T-cell (primary cell): ENCODE results near the gene YEATS2. TPM values are rescaled to one million over a fixed set of nuclear protein-coding genes. Genes with fewer than 3 reads are reported as not detected.

Experiments
- ATAC-seq, 4 experiments: fragments of 200-7000 bp in 3 of 4; fragments of 150-1000 bp in 1 of 4; cut with Tn5 transposase; replicated peaks in 1 of 4; 1 replicate in 3 of 4; 2 replicates in 1 of 4; pipeline ENCODE4 v1.10.0; 2021; ENCODE audit warnings: moderate library complexity in 3 of 4, mild to moderate bottlenecking in 2 of 4, moderate number of reproducible peaks in 1 of 4
- CTCF ChIA-PET, 2 donors: fragments of 300-600 bp; sonication (Branson Sonifier 250); formaldehyde crosslinking; loops; one replicate each; lab custom pipeline; 2022; ENCODE audit warnings: antibody characterized with exemption in 2 of 2; lab: Charles Lee
- POLR2A ChIA-PET, 2 donors: fragments of 300-600 bp; sonication (Branson Sonifier 250); formaldehyde crosslinking; loops; one replicate each; lab custom pipeline; 2022; ENCODE audit warnings: antibody characterized with exemption in 2 of 2; lab: Charles Lee
- DNase-seq, 35 experiments: peaks; one replicate each; pipeline versions ENCODE4 v3.0.0 to v3.0.0-alpha.2; 2013 to 2023
- H3K27ac ChIP-seq: one replicate; pipeline ENCODE4 v1.5.1; 2013; ENCODE audit warnings: low read length
- H3K27me3 ChIP-seq, 2 experiments: replicated peaks in 1 of 2; 1 replicate in 1 of 2; 2 replicates in 1 of 2; pipeline versions ENCODE4 v1.6.1 to v1.7.0; 2013; ENCODE audit warnings: low read length in 1 of 2, mixed read lengths in 1 of 2; ENCODE audit not compliant: control insufficient read depth in 2 of 2, insufficient read depth in 2 of 2; ENCODE audit errors: extremely low read depth in 1 of 2
- H3K36me3 ChIP-seq, 2 donors: 1 replicate in 1 of 2; 2 replicates in 1 of 2; pipeline versions ENCODE4 v1.6.1 to v1.7.0; 2013; ENCODE audit warnings: low read length in 1 of 2; ENCODE audit not compliant: control insufficient read depth in 2 of 2, insufficient read depth in 1 of 2; ENCODE audit errors: extremely low read depth in 1 of 2
- H3K4me1 ChIP-seq, 2 experiments: 1 replicate in 1 of 2; 2 replicates in 1 of 2; pipeline versions ENCODE4 v1.6.1 to v1.7.0; 2013; ENCODE audit warnings: low read length in 2 of 2, mixed read lengths in 1 of 2; ENCODE audit not compliant: insufficient read depth in 2 of 2, control insufficient read depth in 1 of 2; ENCODE audit errors: extremely low read depth in 1 of 2
- H3K4me3 ChIP-seq, 2 donors: 1 replicate in 1 of 2; 2 replicates in 1 of 2; pipeline versions ENCODE4 v1.5.1 to v1.7.0; 2013; ENCODE audit warnings: mild to moderate bottlenecking in 2 of 2, low read length in 1 of 2, moderate library complexity in 1 of 2; ENCODE audit not compliant: control insufficient read depth in 1 of 2; ENCODE audit errors: extremely low read depth in 1 of 2
- H3K9me3 ChIP-seq: 2 replicates; pipeline ENCODE4 v1.7.0; 2013
- H3K27ac Mint-ChIP-seq, 2 donors: one replicate each; pipeline ENCODE4 v1.8.0; 2020 to 2021; ENCODE audit warnings: mild to moderate bottlenecking in 2 of 2, mixed read lengths in 2 of 2
- H3K27me3 Mint-ChIP-seq, 2 donors: one replicate each; pipeline ENCODE4 v1.8.0; 2021 to 2022; ENCODE audit warnings: mixed read lengths in 2 of 2
- H3K36me3 Mint-ChIP-seq: one replicate; pipeline ENCODE4 v1.8.0; 2021; ENCODE audit warnings: mixed read lengths
- H3K4me1 Mint-ChIP-seq, 3 donors: one replicate each; pipeline ENCODE4 v1.8.0; 2020 to 2022; ENCODE audit warnings: mixed read lengths in 3 of 3, mild to moderate bottlenecking in 1 of 3
- H3K4me3 Mint-ChIP-seq, 3 donors: one replicate each; pipeline ENCODE4 v1.8.0; 2020 to 2022; ENCODE audit warnings: mild to moderate bottlenecking in 3 of 3, mixed read lengths in 3 of 3, moderate library complexity in 3 of 3
- H3K9me3 Mint-ChIP-seq, 3 donors: one replicate each; pipeline ENCODE4 v1.8.0; 2020 to 2022; ENCODE audit warnings: mixed read lengths in 3 of 3
- WGBS: methylation state at CpG from one replicate; pipeline ENCODE4 v1.1.5; 2013; ENCODE audit warnings: missing lambda C conversion rate; ENCODE audit not compliant: insufficient coverage; 5-methylcytosine and 5-hydroxymethylcytosine counted together
- total RNA-seq, 35 experiments: library from RNA in 6 of 35; stranded (reverse) in 6 of 35; fragments of 120-200 nt in 1 of 35; gene quantifications; one replicate each; pipeline versions ENCODE4 v1.2.1 to v1.2.4 and lab custom pipeline; 2013 to 2026

Gene YEATS2
- total RNA-seq, result 10 to 100 TPM; 23.8 to 26.2 (median 25.2) TPM
- 25.1 TPM for total RNA-seq (2013)
- total RNA-seq (lab: John Stamatoyannopoulos, UW), result 40.2 to 123 (median 68.8) reads per million in 29 experiments

GRCh38 chr3:183697610-183698317 is at the start of gene YEATS2:
Gene YEATS2 (plus strand): TSS chr3:183697797. CDS start chr3:183715163, 17,366 bp downstream.
- Histone ChIP-seq H3K27me3 (no peaks in the 10 kb centered on the region), H3K4me1 (peaks cover 10 to 21% of the 10 kb centered on the region in 2 experiments), H3K27ac (peak within 1 kb of the TSS; percentile 66), H3K9me3 (no peaks in the 10 kb centered on the region), H3K36me3 (peaks cover 0 to 4% of the 10 kb centered on the region in 2 donors), H3K4me3 (peak within 1 kb of the TSS; percentile 80 to 96)
- 0% methylated on average over 86 of the region's 89 CpGs for WGBS
- H3K36me3 Mint-ChIP-seq, result peaks cover 7% of the 10 kb centered on the region
- H3K27ac Mint-ChIP-seq, result peak within 1 kb of the TSS; percentile 86 to 94
- peak within 1 kb of the TSS; percentile 67 to 96 (median 94) for H3K4me3 Mint-ChIP-seq
- DNase-seq, result peak; percentile 25 to 81 (median 55)
- no peaks in the 10 kb centered on the region for H3K27me3 Mint-ChIP-seq
- ATAC-seq, result peak; percentile 87 to 90 (median 88)
- H3K9me3 Mint-ChIP-seq, result no peaks in the 10 kb centered on the region
- POLR2A ChIA-PET, result interaction anchor here in 1 of 2 donors (0.6 to 2.3 kb wide), 9 partner anchors 17 to 1114 kb away, joined by 3 to 20 read pairs (median 3); partner anchors contain the start of genes KLHL24 and VPS8
- CTCF ChIA-PET, result interaction anchor here in 1 of 2 donors (0.6 to 1.2 kb wide), 3 partner anchors 61 to 718 kb away, joined by 3 to 6 read pairs (median 3); partner anchors contain the start of gene KLHL24
- H3K4me1 Mint-ChIP-seq, result peaks cover 34 to 45% (median 36%) of the 10 kb centered on the region in 3 donors

- no peaks in the 10 kb centered on the region for H3K4me1 ChIP-seq
- peaks cover 63% of the 10 kb centered on the region for H3K36me3 Mint-ChIP-seq
- WGBS, result 100% methylated on average over 1 of the region's 4 CpGs
- peaks cover 5 to 31% (median 20%) of the 10 kb centered on the region in 3 donors for H3K9me3 Mint-ChIP-seq
- no peak overlapping the region for H3K27ac Mint-ChIP-seq
- ChIA-PET POLR2A (interaction anchor here (0.6 to 0.8 kb wide), 3 partner anchors 10 to 55 kb away, joined by 3 to 10 read pairs (median 3); no protein-coding TSS in a partner anchor), CTCF (no interaction called here)
- no peaks in the 10 kb centered on the region for H3K27me3 Mint-ChIP-seq
- H3K4me3 ChIP-seq, result no peak overlapping the region
- H3K9me3 ChIP-seq, result peaks cover 22% of the 10 kb centered on the region
- DNase-seq, result no peak
- ATAC-seq, result no peak
- H3K4me1 Mint-ChIP-seq, result peaks cover 9 to 13% (median 9%) of the 10 kb centered on the region in 3 donors
- H3K27ac ChIP-seq, result no peak overlapping the region
- H3K4me3 Mint-ChIP-seq, result peak overlapping the region in 1 of 3 donors; percentile 9
- no peaks in the 10 kb centered on the region for H3K27me3 ChIP-seq
- H3K36me3 ChIP-seq, result peaks cover 10 to 39% of the 10 kb centered on the region in 2 donors
These were observed 47.0 kb upstream of the YEATS2 start for GRCh38 chr3:183650554-183650953.

GRCh38 chr3:183653209-183654064 is 44.2 kb upstream of the YEATS2 start:
- CTCF ChIA-PET, result no interaction called here
- Histone ChIP-seq H3K27ac (no peak overlapping the region), H3K27me3 (no peaks in the 10 kb centered on the region), H3K4me1 (no peaks in the 10 kb centered on the region), H3K9me3 (peaks cover 22% of the 10 kb centered on the region), H3K36me3 (peaks cover 10 to 39% of the 10 kb centered on the region in 2 donors), H3K4me3 (no peak overlapping the region)
- H3K27ac Mint-ChIP-seq, result no peak overlapping the region
- no peak overlapping the region for H3K4me3 Mint-ChIP-seq
- H3K36me3 Mint-ChIP-seq, result peaks cover 74% of the 10 kb centered on the region
- ATAC-seq, result no peak
- peaks cover 22 to 24% (median 22%) of the 10 kb centered on the region in 3 donors for H3K4me1 Mint-ChIP-seq
- POLR2A ChIA-PET, result no interaction called here
- WGBS, result 100% methylated on average over 3 of the region's 6 CpGs
- H3K27me3 Mint-ChIP-seq, result no peaks in the 10 kb centered on the region
- H3K9me3 Mint-ChIP-seq, result peaks cover 10 to 38% (median 24%) of the 10 kb centered on the region in 3 donors
- DNase-seq, result peak in 1 of 35 experiments; percentile 25

- ATAC-seq (no peak), DNase-seq (no peak)
- ChIA-PET POLR2A (interaction anchor here in 1 of 2 donors (0.6 to 1.2 kb wide), 5 partner anchors 9 to 1977 kb away, joined by 3 to 5 read pairs (median 3); partner anchors contain the start of gene YEATS2), CTCF (interaction anchor here in 1 of 2 donors (0.9 kb wide), 1 partner anchor 18 kb away, joined by 3 read pairs; no protein-coding TSS in a partner anchor)
- no peaks in the 10 kb centered on the region for H3K27me3 Mint-ChIP-seq
- Histone ChIP-seq H3K4me1 (no peaks in the 10 kb centered on the region), H3K27ac (no peak overlapping the region), H3K4me3 (no peak overlapping the region), H3K36me3 (peaks cover 15 to 39% of the 10 kb centered on the region in 2 donors), H3K9me3 (peaks cover 22% of the 10 kb centered on the region), H3K27me3 (no peaks in the 10 kb centered on the region)
- H3K4me1 Mint-ChIP-seq, result peaks cover 30 to 36% (median 32%) of the 10 kb centered on the region in 3 donors
- no peak overlapping the region for H3K27ac Mint-ChIP-seq
- peaks cover 10 to 35% (median 24%) of the 10 kb centered on the region in 3 donors for H3K9me3 Mint-ChIP-seq
- peaks cover 73% of the 10 kb centered on the region for H3K36me3 Mint-ChIP-seq
- no peak overlapping the region for H3K4me3 Mint-ChIP-seq
- no CpG with 5 or more reads among the region's 1 CpG for WGBS
These were observed 42.9 kb upstream of the YEATS2 start for GRCh38 chr3:183654727-183655126.

- DNase-seq, result no peak
- no peak overlapping the region for H3K4me3 ChIP-seq
- no CpG with 5 or more reads among the region's 3 CpGs for WGBS
- H3K27me3 Mint-ChIP-seq, result no peaks in the 10 kb centered on the region
- POLR2A ChIA-PET, result interaction anchor here in 1 of 2 donors (0.5 to 0.6 kb wide), 3 partner anchors 34 to 458 kb away, joined by 3 to 4 read pairs (median 3); partner anchors contain the start of gene YEATS2
- CTCF ChIA-PET, result interaction anchor here in 1 of 2 donors (0.6 to 1.0 kb wide), 4 partner anchors 23 to 1484 kb away, joined by 3 to 6 read pairs (median 3); partner anchors contain the start of gene KLHL24
- H3K36me3 Mint-ChIP-seq, result peaks cover 49% of the 10 kb centered on the region
- no peak overlapping the region for H3K27ac Mint-ChIP-seq
- no peak overlapping the region for H3K4me3 Mint-ChIP-seq
- H3K4me1 Mint-ChIP-seq, result peaks cover 33 to 39% (median 33%) of the 10 kb centered on the region in 3 donors
- ATAC-seq, result no peak
- H3K27ac ChIP-seq, result no peak overlapping the region
- H3K9me3 Mint-ChIP-seq, result peaks cover 0 to 2% (median 2%) of the 10 kb centered on the region in 3 donors
- no peaks in the 10 kb centered on the region for H3K4me1 ChIP-seq
- no peaks in the 10 kb centered on the region for H3K27me3 ChIP-seq
- no peaks in the 10 kb centered on the region for H3K9me3 ChIP-seq
- H3K36me3 ChIP-seq, result peaks cover 11 to 50% of the 10 kb centered on the region in 2 donors
These were observed 35.5 kb upstream of the YEATS2 start for GRCh38 chr3:183662099-183662498.
